ENCODE results near the gene RRP1.

DNA sequence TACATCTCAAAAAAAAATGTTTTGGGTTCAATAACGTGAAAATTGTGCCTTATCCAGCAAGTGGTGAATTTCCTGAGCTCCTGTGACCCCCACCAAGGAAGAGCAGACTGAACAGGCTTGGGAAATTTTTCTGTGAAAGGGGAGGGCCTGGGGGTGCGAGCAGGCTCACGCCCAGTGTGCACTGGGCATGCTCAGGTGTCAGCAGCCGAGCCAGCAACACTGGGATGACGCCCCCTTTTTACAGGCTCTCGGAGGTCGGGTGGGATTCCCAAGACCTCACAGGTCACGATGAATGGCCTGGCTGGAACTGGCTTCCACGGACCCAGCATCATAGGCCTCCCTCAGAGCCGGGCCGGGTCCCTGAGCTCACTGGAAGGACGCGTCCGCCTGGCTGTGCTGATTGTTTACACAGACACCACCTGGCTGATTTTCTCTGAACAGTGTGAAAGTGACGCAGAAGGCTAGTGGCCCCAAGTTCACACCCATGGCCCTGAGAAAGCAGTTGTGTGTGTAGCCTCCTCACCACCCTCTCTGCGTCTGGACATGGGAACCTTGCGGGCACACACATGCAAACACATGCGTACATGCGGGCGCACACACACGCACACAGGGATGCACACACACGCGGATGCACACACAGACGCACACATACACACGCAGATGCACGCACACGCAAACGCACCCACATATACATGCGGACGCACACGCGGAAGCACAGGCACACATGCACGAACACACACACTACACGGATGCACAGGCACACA is 22.5 kb upstream of the RRP1 start:
- TF ChIP-seq, protein P1, sequence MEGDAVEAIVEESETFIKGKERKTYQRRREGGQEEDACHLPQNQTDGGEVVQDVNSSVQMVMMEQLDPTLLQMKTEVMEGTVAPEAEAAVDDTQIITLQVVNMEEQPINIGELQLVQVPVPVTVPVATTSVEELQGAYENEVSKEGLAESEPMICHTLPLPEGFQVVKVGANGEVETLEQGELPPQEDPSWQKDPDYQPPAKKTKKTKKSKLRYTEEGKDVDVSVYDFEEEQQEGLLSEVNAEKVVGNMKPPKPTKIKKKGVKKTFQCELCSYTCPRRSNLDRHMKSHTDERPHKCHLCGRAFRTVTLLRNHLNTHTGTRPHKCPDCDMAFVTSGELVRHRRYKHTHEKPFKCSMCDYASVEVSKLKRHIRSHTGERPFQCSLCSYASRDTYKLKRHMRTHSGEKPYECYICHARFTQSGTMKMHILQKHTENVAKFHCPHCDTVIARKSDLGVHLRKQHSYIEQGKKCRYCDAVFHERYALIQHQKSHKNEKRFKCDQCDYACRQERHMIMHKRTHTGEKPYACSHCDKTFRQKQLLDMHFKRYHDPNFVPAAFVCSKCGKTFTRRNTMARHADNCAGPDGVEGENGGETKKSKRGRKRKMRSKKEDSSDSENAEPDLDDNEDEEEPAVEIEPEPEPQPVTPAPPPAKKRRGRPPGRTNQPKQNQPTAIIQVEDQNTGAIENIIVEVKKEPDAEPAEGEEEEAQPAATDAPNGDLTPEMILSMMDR (IDR thresholded peaks at IDR 0.05): no peak
- TF ChIP-seq KDM5A (IDR thresholded peaks at IDR 0.05) (no peak), FOSL2 (IDR thresholded peaks at IDR 0.05) (no peak), FOSL2 (CRISPR knock-in tag; IDR thresholded peaks at IDR 0.05) (no peak), KDM1A (IDR thresholded peaks at IDR 0.05; ENCODE audit: low read depth) (no peak), RAD21 (conservative IDR thresholded peaks at IDR 0.05 in 1 of 2, IDR thresholded peaks at IDR 0.05 in 1 of 2) (no peak), RFX5 (IDR thresholded peaks at IDR 0.05) (no peak), POLR2A (IDR thresholded peaks at IDR 0.05; ENCODE audit: low read length) (no peak), CBX8 (IDR thresholded peaks at IDR 0.05) (no peak), EP300 (IDR thresholded peaks at IDR 0.05) (no peak), MYC (IDR thresholded peaks at IDR 0.05; ENCODE audit: borderline replicate concordance, low read length) (no peak)
- TF ChIP-seq, protein P2, sequence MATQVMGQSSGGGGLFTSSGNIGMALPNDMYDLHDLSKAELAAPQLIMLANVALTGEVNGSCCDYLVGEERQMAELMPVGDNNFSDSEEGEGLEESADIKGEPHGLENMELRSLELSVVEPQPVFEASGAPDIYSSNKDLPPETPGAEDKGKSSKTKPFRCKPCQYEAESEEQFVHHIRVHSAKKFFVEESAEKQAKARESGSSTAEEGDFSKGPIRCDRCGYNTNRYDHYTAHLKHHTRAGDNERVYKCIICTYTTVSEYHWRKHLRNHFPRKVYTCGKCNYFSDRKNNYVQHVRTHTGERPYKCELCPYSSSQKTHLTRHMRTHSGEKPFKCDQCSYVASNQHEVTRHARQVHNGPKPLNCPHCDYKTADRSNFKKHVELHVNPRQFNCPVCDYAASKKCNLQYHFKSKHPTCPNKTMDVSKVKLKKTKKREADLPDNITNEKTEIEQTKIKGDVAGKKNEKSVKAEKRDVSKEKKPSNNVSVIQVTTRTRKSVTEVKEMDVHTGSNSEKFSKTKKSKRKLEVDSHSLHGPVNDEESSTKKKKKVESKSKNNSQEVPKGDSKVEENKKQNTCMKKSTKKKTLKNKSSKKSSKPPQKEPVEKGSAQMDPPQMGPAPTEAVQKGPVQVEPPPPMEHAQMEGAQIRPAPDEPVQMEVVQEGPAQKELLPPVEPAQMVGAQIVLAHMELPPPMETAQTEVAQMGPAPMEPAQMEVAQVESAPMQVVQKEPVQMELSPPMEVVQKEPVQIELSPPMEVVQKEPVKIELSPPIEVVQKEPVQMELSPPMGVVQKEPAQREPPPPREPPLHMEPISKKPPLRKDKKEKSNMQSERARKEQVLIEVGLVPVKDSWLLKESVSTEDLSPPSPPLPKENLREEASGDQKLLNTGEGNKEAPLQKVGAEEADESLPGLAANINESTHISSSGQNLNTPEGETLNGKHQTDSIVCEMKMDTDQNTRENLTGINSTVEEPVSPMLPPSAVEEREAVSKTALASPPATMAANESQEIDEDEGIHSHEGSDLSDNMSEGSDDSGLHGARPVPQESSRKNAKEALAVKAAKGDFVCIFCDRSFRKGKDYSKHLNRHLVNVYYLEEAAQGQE (IDR thresholded peaks at IDR 0.05): no peak
- TF ChIP-seq, protein P3, sequence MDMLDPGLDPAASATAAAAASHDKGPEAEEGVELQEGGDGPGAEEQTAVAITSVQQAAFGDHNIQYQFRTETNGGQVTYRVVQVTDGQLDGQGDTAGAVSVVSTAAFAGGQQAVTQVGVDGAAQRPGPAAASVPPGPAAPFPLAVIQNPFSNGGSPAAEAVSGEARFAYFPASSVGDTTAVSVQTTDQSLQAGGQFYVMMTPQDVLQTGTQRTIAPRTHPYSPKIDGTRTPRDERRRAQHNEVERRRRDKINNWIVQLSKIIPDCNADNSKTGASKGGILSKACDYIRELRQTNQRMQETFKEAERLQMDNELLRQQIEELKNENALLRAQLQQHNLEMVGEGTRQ (IDR thresholded peaks at IDR 0.05): no peak
- TF ChIP-seq, protein P4, sequence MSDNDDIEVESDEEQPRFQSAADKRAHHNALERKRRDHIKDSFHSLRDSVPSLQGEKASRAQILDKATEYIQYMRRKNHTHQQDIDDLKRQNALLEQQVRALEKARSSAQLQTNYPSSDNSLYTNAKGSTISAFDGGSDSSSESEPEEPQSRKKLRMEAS (IDR thresholded peaks at IDR 0.05): no peak; the same call in 1 of the 2 replicates
